Measurements from ENCODE around the gene ADD2. TPM values are rescaled to one million over a fixed set of nuclear protein-coding genes. Genes with fewer than 3 reads are reported as not detected.

Gene ADD2
- total and polyA plus RNA-seq, 7 experiments from 2014 or later: 1.8 to 18.8 (median 7.3) TPM

GRCh38 chr2:70674636-70675430, 93.2 kb downstream of the ADD2 start:
- no peak overlapping the region for H3K4me3 ChIP-seq (ENCODE audit: low read length)
- peaks cover 0 to 17% (median 11%) of the 10 kb centered on the region in 7 donors for H3K4me1 Mint-ChIP-seq
- DNase-seq (no peak), ATAC-seq (no peak)
- H3K4me1 ChIP-seq (ENCODE audit: control insufficient read depth in 2 of 2, insufficient read depth in 2 of 2, low read length in 2 of 2): no peaks in the 10 kb centered on the region
- H3K27ac Mint-ChIP-seq: peak overlapping the region in 2 of 9 donors; percentile 4 to 25
- CTCF ChIA-PET: interaction anchor here (0.8 to 2.8 kb wide), 3 partner anchors 18 to 93 kb away, joined by 3 to 8 read pairs (median 3); partner anchors contain the start of gene ADD2
- H3K27ac ChIP-seq (ENCODE audit: low read depth, low read length): no peak overlapping the region
- no peak overlapping the region for H3K4me3 Mint-ChIP-seq
- no peaks in the 10 kb centered on the region for H3K9me3 Mint-ChIP-seq
- peaks cover 0 to 38% (median 12%) of the 10 kb centered on the region in 5 donors for H3K36me3 Mint-ChIP-seq
- no peaks in the 10 kb centered on the region for H3K9me3 ChIP-seq (ENCODE audit: control insufficient read depth in 2 of 3, low read length in 3 of 3)
- peaks cover 0 to 19% (median 0%) of the 10 kb centered on the region in 3 experiments for H3K36me3 ChIP-seq (ENCODE audit: control insufficient read depth in 2 of 3, insufficient read depth in 3 of 3, low read length in 3 of 3)
- H3K27me3 ChIP-seq (ENCODE audit: control insufficient read depth in 2 of 2, insufficient read depth in 2 of 2, low read length in 2 of 2): no peaks in the 10 kb centered on the region
- H3K27me3 Mint-ChIP-seq: no peaks in the 10 kb centered on the region
- intact Hi-C loops (cut with micrococcal nuclease): no loop called here
- POLR2A ChIA-PET: interaction anchor here (1.5 kb wide), 1 partner anchor 19 kb away, joined by 5 read pairs; no protein-coding TSS in a partner anchor

- H3K27me3 ChIP-seq (ENCODE audit: control insufficient read depth in 2 of 2, insufficient read depth in 2 of 2, low read length in 2 of 2): no peaks in the 10 kb centered on the region
- ChIA-PET POLR2A (no interaction called here), CTCF (interaction anchor here (2.8 kb wide), 1 partner anchor 17 kb away, joined by 8 read pairs; no protein-coding TSS in a partner anchor)
- no peak for DNase-seq
- Mint-ChIP-seq H3K4me1 (peaks cover 0 to 17% (median 12%) of the 10 kb centered on the region in 7 donors), H3K36me3 (peaks cover 0 to 37% (median 5%) of the 10 kb centered on the region in 5 donors), H3K9me3 (no peaks in the 10 kb centered on the region), H3K4me3 (no peak overlapping the region), H3K27me3 (no peaks in the 10 kb centered on the region), H3K27ac (no peak overlapping the region)
- intact Hi-C loops (cut with micrococcal nuclease): no loop called here
- no peak for ATAC-seq
- H3K36me3 ChIP-seq (ENCODE audit: control insufficient read depth in 2 of 3, insufficient read depth in 3 of 3, low read length in 3 of 3): peaks cover 0 to 14% (median 0%) of the 10 kb centered on the region in 3 experiments
- H3K9me3 ChIP-seq (ENCODE audit: control insufficient read depth in 2 of 3, low read length in 3 of 3): no peaks in the 10 kb centered on the region
- no peak overlapping the region for H3K27ac ChIP-seq (ENCODE audit: low read depth, low read length)
- H3K4me1 ChIP-seq (ENCODE audit: control insufficient read depth in 2 of 2, insufficient read depth in 2 of 2, low read length in 2 of 2): no peaks in the 10 kb centered on the region
- no peak overlapping the region for H3K4me3 ChIP-seq (ENCODE audit: low read length)
These were observed 94.9 kb downstream of the ADD2 start for GRCh38 chr2:70673041-70673647.

GRCh38 chr2:70671092-70671675, 96.8 kb downstream of the ADD2 start:
- no peak for ATAC-seq
- H3K27ac Mint-ChIP-seq: peak overlapping the region in 2 of 9 donors; percentile 6 to 41

GRCh38 chr2:70670626-70671025, 97.4 kb downstream of the ADD2 start:
- H3K36me3 Mint-ChIP-seq: peaks cover 0 to 18% (median 0%) of the 10 kb centered on the region in 5 donors

More at GRCh38 chr2:70671092-70671675, 96.8 kb downstream of the ADD2 start:
- Mint-ChIP-seq H3K36me3 (peaks cover 0 to 22% (median 1%) of the 10 kb centered on the region in 5 donors), H3K4me1 (peaks cover 0 to 17% (median 12%) of the 10 kb centered on the region in 7 donors), H3K4me3 (no peak overlapping the region), H3K27me3 (no peaks in the 10 kb centered on the region), H3K9me3 (no peaks in the 10 kb centered on the region)
- H3K9me3 ChIP-seq (ENCODE audit: control insufficient read depth in 2 of 3, low read length in 3 of 3): no peaks in the 10 kb centered on the region
- H3K4me3 ChIP-seq (ENCODE audit: low read length): no peak overlapping the region
- DNase-seq: no peak
- ChIA-PET POLR2A (interaction anchor here (0.7 kb wide), 1 partner anchor 601 kb away, joined by 3 read pairs; no protein-coding TSS in a partner anchor), CTCF (interaction anchor here (0.7 kb wide), 1 partner anchor 367 kb away, joined by 3 read pairs; no protein-coding TSS in a partner anchor)
- intact Hi-C loops (cut with micrococcal nuclease): loop anchor here in 1 of 2 donors (2.0 kb wide), 1 partner anchor 14 kb away; no protein-coding TSS in a partner anchor
- H3K4me1 ChIP-seq (ENCODE audit: control insufficient read depth in 2 of 2, insufficient read depth in 2 of 2, low read length in 2 of 2): no peaks in the 10 kb centered on the region
- no peaks in the 10 kb centered on the region for H3K27me3 ChIP-seq (ENCODE audit: control insufficient read depth in 2 of 2, insufficient read depth in 2 of 2, low read length in 2 of 2)
- H3K36me3 ChIP-seq (ENCODE audit: control insufficient read depth in 2 of 3, insufficient read depth in 3 of 3, low read length in 3 of 3): peaks cover 0 to 5% (median 0%) of the 10 kb centered on the region in 3 experiments
- H3K27ac ChIP-seq (ENCODE audit: low read depth, low read length): no peak overlapping the region

GRCh38 chr2:70670202-70670601, 97.8 kb downstream of the ADD2 start:
- ChIA-PET POLR2A (interaction anchor here (0.6 kb wide), 1 partner anchor 261 kb away, joined by 3 read pairs; no protein-coding TSS in a partner anchor), CTCF (interaction anchor here (0.5 to 1.0 kb wide), 2 partner anchors 9 to 871 kb away, joined by 3 read pairs; no protein-coding TSS in a partner anchor)
- peaks cover 0 to 5% (median 0%) of the 10 kb centered on the region in 3 experiments for H3K36me3 ChIP-seq (ENCODE audit: control insufficient read depth in 2 of 3, insufficient read depth in 3 of 3, low read length in 3 of 3)
- H3K4me3 Mint-ChIP-seq: no peak overlapping the region
- H3K27me3 ChIP-seq (ENCODE audit: control insufficient read depth in 2 of 2, insufficient read depth in 2 of 2, low read length in 2 of 2): no peaks in the 10 kb centered on the region
- H3K36me3 Mint-ChIP-seq: peaks cover 0 to 18% (median 0%) of the 10 kb centered on the region in 5 donors
- H3K27me3 Mint-ChIP-seq: no peaks in the 10 kb centered on the region
- peaks cover 0 to 3% (median 0%) of the 10 kb centered on the region in 11 donors for H3K9me3 Mint-ChIP-seq
- intact Hi-C loops (cut with micrococcal nuclease): loop anchor here in 1 of 2 donors (2.0 kb wide), 1 partner anchor 13 kb away; no protein-coding TSS in a partner anchor
- DNase-seq (no peak), ATAC-seq (no peak)
- H3K27ac ChIP-seq (ENCODE audit: low read depth, low read length): no peak overlapping the region
- no peak overlapping the region for H3K4me3 ChIP-seq (ENCODE audit: low read length)
- peaks cover 0 to 27% (median 19%) of the 10 kb centered on the region in 7 donors for H3K4me1 Mint-ChIP-seq
- no peaks in the 10 kb centered on the region for H3K4me1 ChIP-seq (ENCODE audit: control insufficient read depth in 2 of 2, insufficient read depth in 2 of 2, low read length in 2 of 2)
- H3K9me3 ChIP-seq (ENCODE audit: control insufficient read depth in 2 of 3, low read length in 3 of 3): no peaks in the 10 kb centered on the region
- peak overlapping the region in 3 of 9 donors; percentile 2 to 53 (median 44) for H3K27ac Mint-ChIP-seq

More at GRCh38 chr2:70670626-70671025, 97.4 kb downstream of the ADD2 start:
- Mint-ChIP-seq H3K27me3 (no peaks in the 10 kb centered on the region), H3K27ac (peak overlapping the region in 1 of 9 donors; percentile 44), H3K9me3 (peaks cover 0 to 1% (median 0%) of the 10 kb centered on the region in 11 donors), H3K4me1 (peaks cover 0 to 23% (median 18%) of the 10 kb centered on the region in 7 donors), H3K4me3 (no peak overlapping the region)
- DNase-seq (no peak), ATAC-seq (no peak)
- H3K4me3 ChIP-seq (ENCODE audit: low read length): no peak overlapping the region
- peaks cover 0 to 5% (median 0%) of the 10 kb centered on the region in 3 experiments for H3K36me3 ChIP-seq (ENCODE audit: control insufficient read depth in 2 of 3, insufficient read depth in 3 of 3, low read length in 3 of 3)
- H3K27me3 ChIP-seq (ENCODE audit: control insufficient read depth in 2 of 2, insufficient read depth in 2 of 2, low read length in 2 of 2): no peaks in the 10 kb centered on the region
- POLR2A ChIA-PET: interaction anchor here (0.6 kb wide), 1 partner anchor 261 kb away, joined by 3 read pairs; no protein-coding TSS in a partner anchor
- H3K9me3 ChIP-seq (ENCODE audit: control insufficient read depth in 2 of 3, low read length in 3 of 3): no peaks in the 10 kb centered on the region
- H3K27ac ChIP-seq (ENCODE audit: low read depth, low read length): no peak overlapping the region
- CTCF ChIA-PET: interaction anchor here (0.7 kb wide), 1 partner anchor 366 kb away, joined by 3 read pairs; no protein-coding TSS in a partner anchor
- intact Hi-C loops (cut with micrococcal nuclease): loop anchor here in 1 of 2 donors (2.0 kb wide), 1 partner anchor 14 kb away; no protein-coding TSS in a partner anchor
- no peaks in the 10 kb centered on the region for H3K4me1 ChIP-seq (ENCODE audit: control insufficient read depth in 2 of 2, insufficient read depth in 2 of 2, low read length in 2 of 2)

GRCh38 chr2:70668911-70669310, 99.1 kb downstream of the ADD2 start:
- no peaks in the 10 kb centered on the region for H3K27me3 Mint-ChIP-seq
- no peak for DNase-seq
- H3K4me3 ChIP-seq (ENCODE audit: low read length): no peak overlapping the region
- ATAC-seq: no peak
- peaks cover 0 to 5% (median 0%) of the 10 kb centered on the region in 3 experiments for H3K36me3 ChIP-seq (ENCODE audit: control insufficient read depth in 2 of 3, insufficient read depth in 3 of 3, low read length in 3 of 3)
- no peaks in the 10 kb centered on the region for H3K27me3 ChIP-seq (ENCODE audit: control insufficient read depth in 2 of 2, insufficient read depth in 2 of 2, low read length in 2 of 2)
- POLR2A ChIA-PET: no interaction called here
- H3K9me3 Mint-ChIP-seq: peaks cover 0 to 7% (median 0%) of the 10 kb centered on the region in 11 donors
- CTCF ChIA-PET: interaction anchor here (1.0 to 1.2 kb wide), 3 partner anchors 9 to 117 kb away, joined by 3 to 5 read pairs (median 5); no protein-coding TSS in a partner anchor
- no peaks in the 10 kb centered on the region for H3K9me3 ChIP-seq (ENCODE audit: control insufficient read depth in 2 of 3, low read length in 3 of 3)
- peaks cover 3 to 11% of the 10 kb centered on the region in 2 donors for H3K4me1 ChIP-seq (ENCODE audit: control insufficient read depth in 2 of 2, insufficient read depth in 2 of 2, low read length in 2 of 2)
- intact Hi-C loops (cut with micrococcal nuclease): no loop called here
- H3K36me3 Mint-ChIP-seq: peaks cover 0 to 23% (median 4%) of the 10 kb centered on the region in 5 donors
- H3K4me3 Mint-ChIP-seq: no peak overlapping the region
- peak overlapping the region in 1 of 9 donors; percentile 27 for H3K27ac Mint-ChIP-seq
- peaks cover 8 to 31% (median 21%) of the 10 kb centered on the region in 7 donors for H3K4me1 Mint-ChIP-seq
- H3K27ac ChIP-seq (ENCODE audit: low read depth, low read length): no peak overlapping the region
